ENCODE results near the gene TEX48.

DNA sequence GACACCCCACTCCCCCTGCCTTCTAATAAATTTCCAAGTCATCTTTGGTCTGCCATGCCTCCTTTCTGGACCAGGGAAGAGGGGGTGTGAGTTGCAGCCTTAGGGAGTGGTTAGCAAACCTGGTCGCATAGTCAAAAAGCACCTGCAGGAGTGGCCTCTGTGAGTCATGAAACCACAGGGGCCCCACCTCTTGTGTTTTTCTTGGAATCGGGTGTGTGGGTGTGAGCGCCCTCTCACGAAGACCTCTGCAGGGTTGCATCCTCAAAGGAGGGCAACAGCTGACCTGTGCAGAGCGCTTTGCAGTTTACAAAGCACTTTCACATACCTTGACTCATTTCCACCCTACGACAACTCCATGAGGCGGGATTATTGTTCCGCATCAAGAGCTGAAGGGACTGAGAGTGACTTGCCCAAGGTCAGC lies 36.8 kb upstream of the TEX48 start:
- TF ChIP-seq, protein P1, sequence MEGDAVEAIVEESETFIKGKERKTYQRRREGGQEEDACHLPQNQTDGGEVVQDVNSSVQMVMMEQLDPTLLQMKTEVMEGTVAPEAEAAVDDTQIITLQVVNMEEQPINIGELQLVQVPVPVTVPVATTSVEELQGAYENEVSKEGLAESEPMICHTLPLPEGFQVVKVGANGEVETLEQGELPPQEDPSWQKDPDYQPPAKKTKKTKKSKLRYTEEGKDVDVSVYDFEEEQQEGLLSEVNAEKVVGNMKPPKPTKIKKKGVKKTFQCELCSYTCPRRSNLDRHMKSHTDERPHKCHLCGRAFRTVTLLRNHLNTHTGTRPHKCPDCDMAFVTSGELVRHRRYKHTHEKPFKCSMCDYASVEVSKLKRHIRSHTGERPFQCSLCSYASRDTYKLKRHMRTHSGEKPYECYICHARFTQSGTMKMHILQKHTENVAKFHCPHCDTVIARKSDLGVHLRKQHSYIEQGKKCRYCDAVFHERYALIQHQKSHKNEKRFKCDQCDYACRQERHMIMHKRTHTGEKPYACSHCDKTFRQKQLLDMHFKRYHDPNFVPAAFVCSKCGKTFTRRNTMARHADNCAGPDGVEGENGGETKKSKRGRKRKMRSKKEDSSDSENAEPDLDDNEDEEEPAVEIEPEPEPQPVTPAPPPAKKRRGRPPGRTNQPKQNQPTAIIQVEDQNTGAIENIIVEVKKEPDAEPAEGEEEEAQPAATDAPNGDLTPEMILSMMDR (IDR thresholded peaks at IDR 0.05): no peak
- no peak for TF ChIP-seq CEBPB (IDR thresholded peaks at IDR 0.05)
- TF ChIP-seq ZFP36 (IDR thresholded peaks at IDR 0.05; ENCODE audit: borderline replicate concordance, partially characterized antibody): no peak
- TF ChIP-seq, protein P2, sequence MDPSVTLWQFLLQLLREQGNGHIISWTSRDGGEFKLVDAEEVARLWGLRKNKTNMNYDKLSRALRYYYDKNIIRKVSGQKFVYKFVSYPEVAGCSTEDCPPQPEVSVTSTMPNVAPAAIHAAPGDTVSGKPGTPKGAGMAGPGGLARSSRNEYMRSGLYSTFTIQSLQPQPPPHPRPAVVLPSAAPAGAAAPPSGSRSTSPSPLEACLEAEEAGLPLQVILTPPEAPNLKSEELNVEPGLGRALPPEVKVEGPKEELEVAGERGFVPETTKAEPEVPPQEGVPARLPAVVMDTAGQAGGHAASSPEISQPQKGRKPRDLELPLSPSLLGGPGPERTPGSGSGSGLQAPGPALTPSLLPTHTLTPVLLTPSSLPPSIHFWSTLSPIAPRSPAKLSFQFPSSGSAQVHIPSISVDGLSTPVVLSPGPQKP (IDR thresholded peaks at IDR 0.05; ENCODE audit: low read depth, low read length): no peak
- no peak for TF ChIP-seq RNF2 (IDR thresholded peaks at IDR 0.05; ENCODE audit: borderline replicate concordance, low read depth)
- TF ChIP-seq, protein P3, sequence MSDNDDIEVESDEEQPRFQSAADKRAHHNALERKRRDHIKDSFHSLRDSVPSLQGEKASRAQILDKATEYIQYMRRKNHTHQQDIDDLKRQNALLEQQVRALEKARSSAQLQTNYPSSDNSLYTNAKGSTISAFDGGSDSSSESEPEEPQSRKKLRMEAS (IDR thresholded peaks at IDR 0.05): no peak
- TF ChIP-seq POLR2A (IDR thresholded peaks at IDR 0.05; ENCODE audit: low read length): no peak

Measured in A549 (cell line).